ENCODE data around the gene TBC1D19.

Gene TBC1D19

GRCh38 chr4:26804925-26805324, 221.0 kb downstream of the TBC1D19 start:
- TF ChIP-seq Cebpa-rat (IDR thresholded peaks at IDR 0.05), result no peak
- Histone ChIP-seq H3K9ac (peak overlapping the region in 2 of 11 experiments; percentile 20 to 84; a peak in 3 of 22 replicates), H3K4me1 (peaks cover 29 to 78% (median 75%) of the 10 kb centered on the region in 10 experiments), H3K4me3 (no peak overlapping the region), H3K36me3 (no peaks in the 10 kb centered on the region), H3K4me2 (peak overlapping the region in 9 of 11 experiments; percentile 77 to 94 (median 87); a peak in 17 of 22 replicates), H3K9me3 (replicated peaks in 1 of 11) (peaks cover 0 to 11% (median 5%) of the 10 kb centered on the region in 11 experiments; a peak in 9 of 22 replicates), H4K20me1 (peaks cover 0 to 7% (median 0%) of the 10 kb centered on the region in 11 experiments; a peak in 2 of 22 replicates), H3K27ac (peak overlapping the region in 5 of 11 experiments; percentile 80 to 97 (median 88); a peak in 9 of 22 replicates), H3K27me3 (peaks cover 0 to 68% (median 0%) of the 10 kb centered on the region in 11 experiments; a peak in 9 of 22 replicates)
